HG02938 (cell line): ENCODE data around the gene FBXO42.

ENCODE experiments used
- ATAC-seq: cut with Tn5 transposase; IDR thresholded peaks from one replicate; pipeline ENCODE4 v1.9.1; 2021; ENCODE audit warnings: mild to moderate bottlenecking, moderate library complexity; ENCODE audit not compliant: unreplicated experiment

Gene FBXO42

DNA sequence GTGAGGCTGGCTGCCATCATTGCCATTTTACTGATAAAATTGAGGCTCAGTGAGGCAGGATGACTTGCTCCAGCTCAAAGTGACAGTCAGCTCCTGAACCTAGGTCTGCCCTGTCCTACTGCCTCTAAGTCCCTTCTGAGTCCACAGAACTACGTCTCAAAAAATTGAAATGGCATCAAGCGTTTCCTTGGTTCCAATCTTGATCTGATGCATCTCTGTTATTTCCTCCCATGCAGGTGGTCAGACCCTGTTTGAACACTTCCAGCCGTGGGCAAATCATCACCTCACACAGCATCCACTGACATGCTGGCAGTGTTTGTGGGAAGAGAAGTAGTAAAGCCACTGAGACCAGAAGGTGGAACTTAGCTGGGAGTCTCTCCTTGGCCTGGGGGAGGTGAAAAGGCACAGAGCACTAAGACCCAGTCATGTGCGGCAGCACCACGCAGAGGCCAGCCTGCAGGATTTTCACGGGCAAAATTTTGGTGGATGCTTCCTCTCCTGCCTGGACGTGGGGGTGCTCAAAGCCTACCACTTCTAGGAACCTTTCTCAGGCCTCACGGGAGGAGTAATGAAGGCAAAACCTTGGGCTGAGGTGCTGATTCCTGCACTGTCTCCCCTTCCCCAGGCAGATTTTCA lies 107.5 kb downstream of the FBXO42 start:
- ATAC-seq, result no peak

GRCh38 chr1:16243936-16244649 lies 108.2 kb downstream of the FBXO42 start:
- no peak for ATAC-seq

DNA sequence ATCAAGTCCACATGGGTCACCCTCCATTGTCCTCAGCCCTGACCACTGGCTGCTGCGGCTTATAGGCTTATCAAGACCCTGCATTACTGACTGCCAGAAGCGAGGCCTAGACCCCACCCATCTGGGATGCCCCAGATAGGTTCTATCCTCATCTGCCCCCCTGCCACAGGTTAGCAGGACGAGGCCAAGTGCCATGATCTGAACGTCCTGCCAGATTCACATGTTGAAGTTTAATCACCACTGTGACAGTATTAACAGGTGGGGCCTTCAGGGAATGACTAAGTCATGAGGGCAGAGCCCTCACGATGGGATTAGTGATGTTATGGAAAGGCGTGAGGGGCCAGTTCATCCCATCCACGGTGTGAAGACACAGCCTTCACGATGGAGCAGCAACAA lies 109.1 kb downstream of the FBXO42 start:
- ATAC-seq, result no peak

DNA sequence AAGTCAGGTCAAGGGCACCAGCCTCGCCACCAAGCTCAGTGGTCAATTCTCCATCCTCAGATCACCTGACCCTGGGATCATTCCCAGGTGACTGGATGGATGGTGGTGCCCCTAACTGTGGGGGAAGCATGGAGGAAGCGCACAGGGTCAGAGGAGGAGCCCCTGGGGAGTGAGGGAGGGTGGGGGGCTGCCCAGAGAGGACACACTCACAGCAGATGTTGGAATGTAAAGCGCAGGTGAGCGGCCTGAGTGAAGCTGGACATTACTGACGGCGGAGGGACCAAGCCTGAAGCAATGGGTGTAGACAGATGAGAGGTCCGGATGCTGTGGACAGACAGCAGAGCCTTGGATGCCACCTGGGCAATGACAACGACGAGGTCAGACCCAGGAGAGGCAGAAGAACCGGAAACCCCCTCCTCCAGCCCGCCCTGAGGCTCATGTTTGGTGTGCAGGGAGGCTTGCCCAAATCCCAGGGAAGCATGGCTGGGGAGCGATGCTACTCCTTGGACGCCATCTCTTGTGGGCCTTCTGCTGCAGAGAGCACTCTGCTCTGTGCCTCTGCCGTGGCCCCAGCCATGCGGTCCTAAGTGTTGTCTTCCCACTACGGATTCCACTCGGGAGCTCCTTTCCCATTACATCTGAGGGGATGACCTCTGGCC lies 109.6 kb downstream of the FBXO42 start:
- no peak for ATAC-seq

DNA sequence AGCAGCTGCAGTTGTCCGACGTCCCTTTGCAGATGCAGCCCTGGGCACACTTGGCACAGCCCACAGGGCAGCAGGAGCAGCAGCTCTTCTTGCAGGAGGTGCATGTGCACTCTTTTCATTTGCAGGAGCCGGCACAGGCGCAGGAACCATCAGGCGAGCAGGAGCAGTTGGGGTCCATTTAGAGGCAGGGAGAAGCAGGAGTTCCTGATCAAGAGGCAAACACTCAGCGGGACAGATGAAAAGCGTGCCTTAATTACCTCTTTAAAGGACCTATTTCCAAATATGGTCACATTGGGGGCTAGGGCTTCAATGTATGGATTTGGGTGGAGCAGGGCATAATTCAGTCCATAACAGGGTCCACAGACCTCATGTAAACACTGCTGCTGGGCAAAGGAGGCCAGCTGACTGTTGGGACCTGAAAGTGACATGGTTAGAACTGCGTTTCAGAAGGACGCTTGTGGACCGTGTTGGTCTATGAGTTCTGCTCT lies 111.0 kb downstream of the FBXO42 start:
- ATAC-seq, result no peak

GRCh38 chr1:16239972-16240491 lies 112.2 kb downstream of the FBXO42 start:
- ATAC-seq, result no peak

GRCh38 chr1:16237343-16237830 lies 114.9 kb downstream of the FBXO42 start:
- no peak for ATAC-seq

DNA sequence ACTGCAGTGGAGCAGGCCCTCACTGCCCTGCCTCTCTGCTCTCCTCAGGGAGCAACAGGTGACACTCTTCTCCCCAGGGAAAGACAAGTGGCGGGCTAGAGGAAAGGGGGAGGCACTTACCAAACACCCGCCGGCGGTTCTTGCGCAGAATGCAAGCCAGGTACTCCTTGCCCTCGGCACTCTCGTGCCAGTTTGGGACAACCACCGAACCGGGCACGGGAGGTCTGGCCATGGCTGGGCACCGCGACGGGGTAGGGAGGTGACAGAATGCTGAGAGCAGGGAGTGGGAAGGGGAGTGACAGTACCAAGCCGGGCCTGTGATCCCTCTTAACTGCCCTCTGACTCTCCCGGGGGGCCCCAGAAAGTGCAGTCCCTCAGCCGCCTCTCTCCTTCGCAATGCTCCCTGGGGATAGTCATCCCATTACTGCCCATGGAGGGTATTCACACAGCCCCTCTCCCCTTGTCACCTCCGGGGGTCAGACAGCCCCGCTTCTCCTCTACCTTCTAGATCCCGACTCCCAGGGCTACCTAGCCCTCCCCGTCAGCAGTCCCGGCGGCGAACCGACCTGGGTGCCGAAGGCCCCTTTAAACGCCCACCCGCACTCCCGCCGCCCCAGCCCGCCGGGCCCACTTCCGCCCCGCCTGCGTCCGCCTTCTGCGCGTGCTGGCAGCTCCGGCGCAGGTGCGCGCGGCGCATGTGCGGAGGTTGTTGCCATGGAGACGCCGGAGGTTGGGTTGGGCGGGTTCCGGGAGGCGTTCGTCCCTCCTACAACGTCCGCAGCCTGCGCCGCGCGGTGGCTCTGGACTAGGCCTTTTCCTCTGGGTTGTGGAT lies 115.6 kb downstream of the FBXO42 start, which contains the start of gene CPLANE2:
CPLANE2 (minus strand) TSS at position 673 of the 832 bp plus-strand sequence; CDS start at position 232, 441 bp downstream.
- ATAC-seq, result peak; percentile 72

- peak; percentile 63 for ATAC-seq
These were observed 116.3 kb downstream of the FBXO42 start for GRCh38 chr1:16235944-16236510.

- ATAC-seq, result no peak
These were observed 116.9 kb downstream of the FBXO42 start for GRCh38 chr1:16235347-16235746.

- ATAC-seq, result no peak
These were observed 118.8 kb downstream of the FBXO42 start for GRCh38 chr1:16233431-16233830.

DNA sequence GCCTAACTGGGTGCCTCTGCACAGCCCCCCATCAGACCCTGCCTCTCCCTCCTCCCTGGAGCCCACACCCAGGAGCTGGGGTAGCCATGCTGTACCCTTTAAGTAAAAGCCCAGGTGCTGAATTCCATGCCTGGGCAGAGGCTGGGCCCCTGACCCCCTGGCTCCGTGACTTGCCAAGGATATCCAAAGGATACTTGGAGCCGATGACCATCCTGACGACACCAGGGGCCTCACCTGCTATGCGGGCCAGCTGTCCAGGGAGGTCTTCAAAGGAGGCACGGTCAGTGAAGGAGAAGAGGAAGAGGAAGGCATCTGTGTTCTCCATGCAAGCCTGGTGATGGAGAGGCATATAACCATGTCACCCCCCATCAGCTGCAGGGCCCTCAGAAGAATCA lies 120.0 kb downstream of the FBXO42 start:
- ATAC-seq, result no peak

- no peak for ATAC-seq
These were observed 120.7 kb downstream of the FBXO42 start for GRCh38 chr1:16231331-16232315.

GRCh38 chr1:16230744-16231143 lies 121.5 kb downstream of the FBXO42 start:
- ATAC-seq, result no peak

GRCh38 chr1:16229976-16230740 lies 122.1 kb downstream of the FBXO42 start:
- no peak for ATAC-seq

DNA sequence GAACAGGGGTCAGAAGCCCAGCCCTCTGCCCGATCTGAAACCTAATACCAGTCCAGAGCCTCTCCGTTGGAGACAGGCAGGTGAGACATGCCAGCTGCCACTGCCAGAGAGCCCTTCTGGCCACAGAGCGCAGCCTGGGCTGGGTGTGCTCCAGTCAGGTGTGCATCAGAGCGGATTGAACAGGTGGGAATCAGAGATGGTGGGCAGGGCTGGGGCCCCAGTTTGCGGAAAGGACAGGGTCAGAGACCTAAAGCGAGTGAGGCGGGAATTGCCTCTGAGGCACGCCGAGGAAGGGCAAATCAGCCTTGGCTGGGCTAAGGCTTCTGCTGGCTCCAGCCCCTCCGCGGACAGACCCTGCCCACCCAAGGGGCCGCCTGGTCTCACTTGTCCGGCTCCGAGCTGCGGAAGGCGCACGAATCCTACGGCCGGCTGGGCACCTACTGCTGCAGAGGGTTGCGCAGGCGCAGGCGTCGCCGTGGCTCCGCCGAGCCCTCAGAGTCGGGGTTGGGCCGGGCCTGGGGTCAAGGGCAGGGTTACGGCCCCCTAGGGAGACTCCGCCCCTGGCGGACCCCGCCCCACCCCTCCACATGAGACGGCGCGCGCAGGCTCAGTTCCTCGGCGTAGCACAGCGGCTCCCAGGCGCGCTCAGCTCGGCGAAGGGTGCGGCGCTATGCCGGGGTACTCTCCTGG lies 125.6 kb downstream of the FBXO42 start:
- ATAC-seq, result no peak

GRCh38 chr1:16226129-16226489 lies 126.2 kb downstream of the FBXO42 start:
- ATAC-seq, result no peak

- ATAC-seq, result no peak
These were observed 127.8 kb downstream of the FBXO42 start for GRCh38 chr1:16224472-16224871.
